ENCODE data around the gene MAPKAP1. TPM values are rescaled to one million over a fixed set of nuclear protein-coding genes. Genes with fewer than 3 reads are reported as not detected.

Gene MAPKAP1
- total RNA-seq, 1 experiment from 2014 or later: 104 TPM

DNA sequence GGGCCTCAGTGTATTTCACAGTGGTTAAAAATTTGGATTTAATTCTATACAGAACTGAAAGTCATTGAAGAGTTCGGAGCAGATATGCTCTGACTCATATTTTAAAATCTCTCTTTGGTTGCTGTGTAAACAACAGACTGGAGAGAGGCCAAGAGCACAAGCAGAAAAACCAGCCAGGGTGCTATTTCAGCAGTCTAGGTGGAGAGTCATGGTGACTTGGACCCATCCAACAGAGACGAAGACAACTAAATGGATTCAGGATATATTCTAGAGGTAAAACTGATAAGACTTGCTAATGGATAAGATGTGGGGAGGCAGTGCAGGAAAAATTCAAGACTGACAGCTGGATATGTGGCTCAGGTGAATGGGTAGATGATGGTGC lies 168.9 kb downstream of the MAPKAP1 start:
- in situ Hi-C loops (cut with HindIII; ENCODE audit: low pct_unique_long_range_greater_than_20kb, low sequenced_read_pairs): no loop called here

DNA sequence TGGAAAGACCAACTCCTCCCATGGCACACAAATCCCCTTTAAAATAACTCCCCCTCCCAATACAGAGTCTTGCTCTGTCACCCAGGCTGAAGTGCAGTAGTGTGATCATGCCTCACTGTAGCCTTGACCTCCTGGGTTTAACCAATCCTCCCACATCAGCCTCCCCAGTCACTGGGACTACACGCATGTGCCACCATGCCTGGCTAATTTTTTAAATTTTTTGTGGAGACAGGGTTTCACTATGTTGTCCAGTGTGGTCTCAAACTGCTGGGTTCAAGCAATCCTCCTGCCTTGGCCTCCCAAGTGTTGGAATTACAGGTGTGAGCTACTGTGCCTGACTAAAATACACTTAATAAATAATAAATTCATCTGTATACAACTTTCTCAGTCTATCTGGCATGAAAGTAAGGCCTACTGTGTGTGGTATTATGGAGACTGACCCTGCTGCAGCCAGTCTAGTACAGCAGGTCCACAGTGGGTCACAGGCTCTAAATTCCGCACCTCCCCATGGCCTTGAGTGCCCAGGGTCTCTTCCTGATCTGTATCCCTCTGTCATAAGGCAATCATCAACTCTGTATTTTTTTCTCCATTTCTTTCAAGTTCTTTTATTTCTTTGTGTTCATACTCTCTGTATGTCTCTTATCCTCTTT lies 169.4 kb downstream of the MAPKAP1 start:
- DNase-seq (ENCODE audit: low read depth, low spot score): no peak
- in situ Hi-C loops (cut with HindIII; ENCODE audit: low pct_unique_long_range_greater_than_20kb, low sequenced_read_pairs): no loop called here

More for the DNA sequence above, 168.9 kb downstream of the MAPKAP1 start:
- DNase-seq (ENCODE audit: low read depth, low spot score): no peak

DNA sequence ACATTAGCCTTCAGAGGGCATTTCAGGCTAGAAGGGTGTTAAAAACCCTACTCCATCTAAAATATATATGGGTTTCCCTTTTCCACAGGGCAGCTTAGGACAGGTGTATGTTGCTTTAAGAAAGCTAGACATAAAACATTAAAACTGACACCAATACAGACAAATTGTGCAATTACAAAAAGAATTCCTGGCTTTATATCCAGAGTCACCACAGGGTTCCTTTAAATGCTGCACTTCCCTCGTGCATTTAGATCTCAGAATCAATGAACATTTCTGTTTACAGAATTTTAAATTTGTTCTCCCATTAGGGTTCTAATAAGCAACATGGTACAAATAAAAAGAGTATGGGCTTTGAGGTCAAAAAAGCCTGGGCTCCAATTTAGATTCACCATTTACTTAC lies 170.2 kb downstream of the MAPKAP1 start:
- in situ Hi-C loops (cut with HindIII; ENCODE audit: low pct_unique_long_range_greater_than_20kb, low sequenced_read_pairs): no loop called here
- no peak for DNase-seq (ENCODE audit: low read depth, low spot score)

DNA sequence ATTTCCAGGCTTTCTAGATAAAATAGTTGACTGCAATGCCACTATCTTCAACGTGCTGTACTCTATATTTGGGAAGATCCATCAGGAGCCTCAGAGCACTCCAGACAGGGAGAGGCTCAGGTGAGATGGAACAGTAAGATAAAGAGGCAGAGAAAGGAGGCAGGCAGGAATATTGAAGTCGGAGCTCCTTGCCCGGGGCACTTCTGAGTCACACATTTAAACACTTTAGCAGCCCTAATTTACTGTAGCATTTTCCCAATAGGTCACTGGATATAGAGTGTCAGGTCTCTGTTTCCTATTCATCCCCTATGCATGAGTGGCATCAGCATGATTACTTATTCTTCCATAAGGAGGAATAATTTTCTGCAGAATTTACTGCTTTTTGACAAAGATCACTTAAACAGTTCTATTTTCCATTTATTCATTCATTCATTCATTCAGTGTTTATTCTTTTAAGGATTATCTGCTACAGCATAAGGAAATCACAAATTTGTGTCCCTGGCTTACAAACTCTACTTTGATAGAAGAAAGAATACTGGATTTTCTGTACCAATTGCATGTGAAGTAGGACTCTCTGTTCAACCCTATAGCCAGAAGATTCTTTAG lies 170.7 kb downstream of the MAPKAP1 start:
- in situ Hi-C loops (cut with HindIII; ENCODE audit: low pct_unique_long_range_greater_than_20kb, low sequenced_read_pairs): no loop called here
- no peak for DNase-seq (ENCODE audit: low read depth, low spot score)

DNA sequence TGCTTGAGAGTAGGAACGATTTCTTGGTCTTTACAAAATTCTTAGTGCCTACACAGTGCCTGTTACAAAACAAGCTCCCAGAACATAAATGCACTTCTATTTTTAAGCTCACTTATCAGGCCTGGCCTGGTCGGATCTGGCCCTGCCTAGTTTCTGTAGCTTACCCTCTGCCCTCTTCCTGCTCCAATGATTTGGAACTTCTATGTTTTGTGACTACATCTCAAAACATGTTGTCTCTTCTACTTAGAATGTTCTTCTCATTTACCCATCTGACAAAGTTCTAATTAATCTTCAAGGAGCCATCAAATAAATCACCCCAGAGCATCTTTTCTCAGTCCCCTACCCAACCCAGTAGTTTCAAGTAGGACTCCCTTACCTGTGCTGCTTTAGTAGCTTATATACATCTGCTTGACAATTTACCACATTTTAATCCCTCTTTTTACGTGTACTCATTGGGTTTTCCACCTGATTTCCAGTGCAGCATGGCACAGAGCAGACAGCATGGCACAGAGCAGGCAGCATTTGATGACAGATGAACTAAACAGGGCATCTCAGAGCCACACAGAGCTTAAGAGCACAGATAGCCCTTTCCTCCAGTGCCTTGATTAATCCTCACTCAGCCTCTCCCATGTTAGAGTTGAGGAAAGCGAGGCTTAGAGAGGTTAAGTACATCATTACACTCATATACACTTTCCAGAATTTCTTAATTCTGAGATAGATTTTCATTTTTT lies 171.9 kb downstream of the MAPKAP1 start:
- in situ Hi-C loops (cut with HindIII; ENCODE audit: low pct_unique_long_range_greater_than_20kb, low sequenced_read_pairs): no loop called here

DNA sequence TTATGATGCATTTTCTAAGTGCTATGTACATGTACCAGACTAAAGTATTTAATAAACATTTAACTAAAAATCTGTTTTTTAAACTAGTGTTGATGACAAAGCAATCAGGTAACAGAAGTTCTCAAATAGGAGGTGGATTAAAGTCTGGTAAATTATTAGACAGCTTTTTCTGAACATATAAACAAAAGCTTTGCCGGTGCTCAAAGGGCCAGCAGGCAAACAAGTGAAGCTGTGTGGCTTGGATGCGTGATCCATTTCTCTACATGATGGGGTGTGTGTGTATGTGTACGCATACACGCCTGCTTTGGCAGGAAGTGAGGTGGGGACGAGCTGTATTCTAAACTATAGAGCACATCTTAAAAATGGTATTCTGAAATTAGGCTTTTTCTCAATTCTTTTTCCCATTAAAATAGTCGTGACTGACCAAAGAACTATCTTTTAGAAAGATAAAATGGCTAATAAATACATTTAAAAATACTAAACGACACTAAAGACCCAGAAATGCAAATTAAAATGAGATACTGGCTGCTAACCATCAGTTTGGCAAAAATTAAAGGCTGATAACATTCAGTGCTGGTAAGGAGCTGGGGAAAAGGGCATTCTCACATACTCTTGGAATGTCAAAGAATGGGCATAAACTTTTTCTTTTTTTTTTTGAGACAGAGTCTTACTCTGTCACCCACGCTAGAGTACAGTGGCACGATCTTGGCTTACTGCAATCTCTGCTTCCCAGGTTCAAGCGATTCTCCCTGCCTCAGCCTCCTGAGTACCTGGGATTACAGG lies 174.0 kb downstream of the MAPKAP1 start:
- no peak for DNase-seq (ENCODE audit: low read depth, low spot score)
- in situ Hi-C loops (cut with HindIII; ENCODE audit: low pct_unique_long_range_greater_than_20kb, low sequenced_read_pairs): no loop called here

More for the DNA sequence above, 171.9 kb downstream of the MAPKAP1 start:
- no peak for DNase-seq (ENCODE audit: low read depth, low spot score)

GRCh38 chr9:125532412-125532811 lies 174.6 kb downstream of the MAPKAP1 start:
- in situ Hi-C loops (cut with HindIII; ENCODE audit: low pct_unique_long_range_greater_than_20kb, low sequenced_read_pairs): no loop called here
- no peak for DNase-seq (ENCODE audit: low read depth, low spot score)

- DNase-seq (ENCODE audit: low read depth, low spot score): no peak
- in situ Hi-C loops (cut with HindIII; ENCODE audit: low pct_unique_long_range_greater_than_20kb, low sequenced_read_pairs): no loop called here
These were observed 177.2 kb downstream of the MAPKAP1 start for GRCh38 chr9:125529589-125530515.

DNA sequence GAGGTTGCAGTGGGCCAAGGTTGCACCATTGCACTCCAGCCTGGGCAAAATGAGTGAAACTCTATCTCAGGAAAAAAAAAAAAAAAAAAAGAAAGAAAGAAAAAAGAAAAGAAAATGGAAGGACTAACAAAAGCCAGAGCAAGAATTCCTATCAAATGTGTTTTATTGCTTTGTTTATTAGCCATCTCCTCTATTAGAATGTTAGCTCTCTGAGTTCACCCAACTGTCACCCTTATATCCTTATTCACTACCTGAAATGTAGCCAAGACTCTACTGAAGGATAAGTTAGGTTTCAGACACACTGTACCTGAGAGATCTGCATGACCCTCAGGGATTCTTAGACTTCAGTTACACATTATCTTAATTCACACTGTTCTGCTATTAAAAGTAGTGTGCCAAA lies 177.9 kb downstream of the MAPKAP1 start:
- DNase-seq (ENCODE audit: low read depth, low spot score): no peak
- in situ Hi-C loops (cut with HindIII; ENCODE audit: low pct_unique_long_range_greater_than_20kb, low sequenced_read_pairs): no loop called here

GRCh38 chr9:125527471-125528002 lies 179.5 kb downstream of the MAPKAP1 start:
- in situ Hi-C loops (cut with HindIII; ENCODE audit: low pct_unique_long_range_greater_than_20kb, low sequenced_read_pairs): no loop called here
- DNase-seq (ENCODE audit: low read depth, low spot score): no peak

DNA sequence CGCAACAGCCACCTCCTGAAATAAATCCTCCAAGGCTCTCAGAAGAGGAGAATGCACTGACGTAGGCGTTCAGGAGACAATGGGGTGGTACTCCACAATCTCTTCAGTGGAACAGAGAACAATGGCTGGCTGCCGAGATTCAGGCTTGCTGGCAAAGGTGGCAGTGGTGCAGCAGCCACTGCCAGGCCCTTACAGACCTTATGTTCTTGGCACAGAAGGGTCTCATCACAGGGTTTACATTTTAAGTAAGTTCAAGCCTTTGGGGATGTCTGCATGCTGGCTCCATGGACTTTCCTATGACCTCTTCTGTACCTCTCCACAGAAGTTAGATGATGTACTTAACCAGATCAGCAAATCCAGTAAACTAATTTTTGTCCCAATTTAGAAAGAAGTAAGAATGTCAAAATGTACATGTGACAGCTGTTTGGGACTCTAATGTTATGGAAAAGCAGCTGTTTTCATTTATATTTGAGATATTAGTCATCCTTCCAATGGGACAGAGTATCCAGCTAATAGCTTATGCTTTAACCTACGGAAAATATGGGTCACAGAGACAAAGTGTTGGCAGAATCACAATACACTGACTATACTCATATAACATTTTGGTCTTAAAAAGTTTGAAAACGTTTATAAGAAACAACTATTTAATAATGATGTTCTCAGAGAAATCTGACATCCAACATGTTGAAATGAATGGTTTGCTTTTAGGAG lies 180.9 kb downstream of the MAPKAP1 start:
- in situ Hi-C loops (cut with HindIII; ENCODE audit: low pct_unique_long_range_greater_than_20kb, low sequenced_read_pairs): no loop called here
- no peak for DNase-seq (ENCODE audit: low read depth, low spot score)

GRCh38 chr9:125524583-125525355 lies 182.2 kb downstream of the MAPKAP1 start:
- in situ Hi-C loops (cut with HindIII; ENCODE audit: low pct_unique_long_range_greater_than_20kb, low sequenced_read_pairs): no loop called here
- DNase-seq (ENCODE audit: low read depth, low spot score): peak; percentile 45

GRCh38 chr9:125523681-125524080 lies 183.3 kb downstream of the MAPKAP1 start:
- in situ Hi-C loops (cut with HindIII; ENCODE audit: low pct_unique_long_range_greater_than_20kb, low sequenced_read_pairs): no loop called here
- no peak for DNase-seq (ENCODE audit: low read depth, low spot score)

DNA sequence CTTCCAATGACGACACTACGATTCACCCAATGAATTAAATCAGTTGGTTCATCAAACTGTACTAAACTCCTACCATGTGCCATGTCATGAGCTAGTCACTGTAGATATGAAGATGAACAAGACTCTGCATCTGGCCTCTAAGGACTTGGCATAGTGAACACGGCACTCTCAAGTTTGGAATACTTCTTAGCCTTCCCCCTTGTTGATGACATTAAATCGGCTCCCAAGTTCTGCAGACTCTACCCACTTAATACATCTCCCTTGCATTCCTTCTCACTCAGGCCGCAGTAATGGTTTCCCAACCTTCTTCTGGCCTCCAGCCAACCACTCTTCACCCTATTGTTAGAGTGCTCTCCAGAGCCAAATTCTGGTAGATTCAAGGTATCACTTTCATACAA lies 184.7 kb downstream of the MAPKAP1 start:
- in situ Hi-C loops (cut with HindIII; ENCODE audit: low pct_unique_long_range_greater_than_20kb, low sequenced_read_pairs): no loop called here

DNA sequence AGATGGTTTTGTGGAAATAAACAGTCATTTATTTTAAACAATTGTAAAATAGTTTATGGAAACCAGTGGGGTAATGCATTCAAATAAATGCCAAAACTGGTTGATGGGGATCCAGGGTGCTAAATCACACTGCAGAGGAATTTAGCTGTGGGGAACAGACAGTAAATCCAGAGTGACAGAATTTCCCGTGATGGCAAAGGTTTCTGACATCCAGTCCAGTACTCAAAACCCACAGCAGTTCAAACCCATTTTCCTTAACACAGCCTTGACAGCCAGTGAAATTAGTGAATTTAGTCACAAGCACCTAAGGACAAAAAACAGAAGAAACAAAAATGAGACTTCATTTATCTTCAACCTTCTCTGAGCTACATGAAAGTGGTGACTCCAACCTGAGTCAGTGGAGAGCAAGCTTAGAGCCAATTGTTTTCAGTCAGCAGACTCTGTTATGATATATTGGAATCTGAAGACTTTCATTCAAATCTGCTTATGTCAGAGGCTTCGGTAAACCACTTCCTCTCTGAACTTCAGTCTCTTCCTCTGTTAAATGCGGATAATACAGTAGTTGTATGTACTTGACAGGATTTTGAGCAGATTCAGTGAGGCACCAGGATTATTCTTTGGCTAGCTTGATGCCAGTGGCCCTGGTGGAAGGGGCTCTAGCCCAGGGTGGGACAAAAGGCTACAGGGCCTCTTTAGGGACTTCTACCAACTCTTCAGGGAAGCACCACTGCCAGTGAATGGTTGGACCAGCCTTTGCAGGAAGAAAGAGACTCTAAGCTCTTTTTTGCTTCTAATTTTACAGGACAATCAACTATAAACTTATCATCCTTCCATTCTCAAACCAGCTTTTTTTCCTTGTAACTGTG lies 185.3 kb downstream of the MAPKAP1 start:
- in situ Hi-C loops (cut with HindIII; ENCODE audit: low pct_unique_long_range_greater_than_20kb, low sequenced_read_pairs): no loop called here
- peak; percentile 94 for DNase-seq (ENCODE audit: low read depth, low spot score)

More for the DNA sequence above, 184.7 kb downstream of the MAPKAP1 start:
- DNase-seq (ENCODE audit: low read depth, low spot score): no peak

All from SK-MEL-5 (cell line).